K562 (cell line): ENCODE data around the gene IQUB. TPM values are rescaled to one million over a fixed set of nuclear protein-coding genes. Genes with fewer than 3 reads are reported as not detected.
A peak's percentile ranks its signal among the peaks of the same experiment; 100 is the strongest.

Experiments
- ADNP ChIP-seq: fragments of 200-800 bp; sonication (Bioruptor generic); IDR thresholded peaks from 2 replicates; pipeline ENCODE4 v1.6.1; 2016; ENCODE audit warnings: missing genetic modification characterization, missing compliant biosample characterization
- GABPA ChIP-seq: fragments of 200-800 bp; sonication (Bioruptor generic); conservative IDR thresholded peaks from 2 replicates; pipeline ENCODE4 v1.6.1; 2016; ENCODE audit warnings: low read depth, missing genetic modification characterization, missing compliant biosample characterization
- NBN ChIP-seq: fragments of 450-650 bp; IDR thresholded peaks from 2 replicates; pipeline ENCODE4 v1.6.1; 2016; ENCODE audit warnings: low read depth, mild to moderate bottlenecking
- NR1H2 ChIP-seq: sonication (generic); formaldehyde crosslinking; IDR thresholded peaks from 2 replicates; pipeline ENCODE4 v1.4.0; 2020; ENCODE audit warnings: mild to moderate bottlenecking, missing genetic modification reagents
- RBBP5 ChIP-seq: fragments of 200-600 bp; sonication (generic); IDR thresholded peaks from 2 replicates; pipeline ENCODE4 v1.6.1; 2012; ENCODE audit warnings: borderline replicate concordance, mild to moderate bottlenecking, low read length, control low read depth, inconsistent platforms; ENCODE audit not compliant: insufficient read depth, poor library complexity, severe bottlenecking
- SLC30A9 ChIP-seq: fragments of 250-450 bp; sonication (Bioruptor Pico); IDR thresholded peaks from 2 replicates; pipeline ENCODE4 v1.8.0; 2022; ENCODE audit warnings: mild to moderate bottlenecking, moderate library complexity
- TCF7 ChIP-seq: sonication (generic); IDR thresholded peaks from 2 replicates; pipeline ENCODE4 v1.6.1; 2016; ENCODE audit warnings: antibody characterized with exemption, borderline replicate concordance
- TEAD4 ChIP-seq, 2 experiments: sonication (generic) in 1 of 2; formaldehyde crosslinking in 1 of 2; IDR thresholded peaks; 2 replicates each; pipeline versions ENCODE4 v1.6.1 to v1.8.0; 2012 to 2022; ENCODE audit warnings: borderline replicate concordance in 1 of 2, inconsistent platforms in 1 of 2, low read length in 1 of 2, mild to moderate bottlenecking in 1 of 2, missing genetic modification reagents in 1 of 2
- TFAM ChIP-seq: fragments of 250-450 bp; sonication (Bioruptor Pico); conservative IDR thresholded peaks from 2 replicates; pipeline ENCODE4 v1.5.0; 2021; ENCODE audit warnings: mild to moderate bottlenecking, moderate library complexity
- ZFP36 ChIP-seq: fragments of 150-350 bp; IDR thresholded peaks from 2 replicates; pipeline ENCODE4 v1.6.1; 2018; ENCODE audit warnings: low read length, low read depth; ENCODE audit not compliant: partially characterized antibody
- ZNF212 ChIP-seq: fragments of 450-650 bp; formaldehyde crosslinking; IDR thresholded peaks from 2 replicates; pipeline ENCODE4 v1.4.0; 2020; ENCODE audit warnings: mild to moderate bottlenecking
- ZNF282 ChIP-seq: sonication (generic); formaldehyde crosslinking; IDR thresholded peaks from 2 replicates; pipeline ENCODE4 v1.8.1; 2023; ENCODE audit warnings: missing genetic modification reagents
- ZNF311 ChIP-seq: fragments of 250-450 bp; sonication (Bioruptor Pico); IDR thresholded peaks from 2 replicates; pipeline ENCODE4 v1.4.0; 2020; ENCODE audit warnings: mild to moderate bottlenecking, moderate library complexity
- polyA plus RNA-seq, 8 experiments: library from polyadenylated mRNA; depleted of rRNA in 4 of 8; stranded (reverse) in 5 of 8; unstranded in 3 of 8; fragments of >200 nt; fragmentation: Nextera tagmentation in 2 of 8; fragmentation: Illumina TruSeq in 1 of 8; extraction: Ambion mirVana in 2 of 8; extraction: Trizol in 1 of 8; gene quantifications; 2 replicates each; pipeline versions ENCODE4 v1.2.1 to v1.2.3, GENCODE V29; 2011 to 2014; ENCODE audit warnings: inconsistent platforms in 1 of 8, missing spikeins in 1 of 8
- total RNA-seq, 7 experiments: library from RNA; depleted of rRNA in 6 of 7; stranded (reverse); fragments of >200 nt in 6 of 7; fragmentation: Illumina TruSeq in 2 of 7; extraction: Trizol in 2 of 7; gene quantifications; 2 replicates each; pipeline versions ENCODE4 v1.2.1 to v1.2.3, GENCODE V29; 2011 to 2021; ENCODE audit warnings: low replicate concordance in 1 of 7
- TF ChIP-seq, protein P1 (sequence below): fragments of 200-800 bp; sonication (Bioruptor generic); IDR thresholded peaks from 2 replicates; pipeline ENCODE4 v1.6.1; 2017; ENCODE audit warnings: missing genetic modification characterization, missing compliant biosample characterization
- TF ChIP-seq, protein P2 (sequence below): sonication (generic); formaldehyde crosslinking; IDR thresholded peaks from 2 replicates; pipeline ENCODE4 v1.8.0; 2022; ENCODE audit warnings: missing genetic modification reagents, mild to moderate bottlenecking, borderline replicate concordance
- TF ChIP-seq, protein P3 (sequence below): sonication (generic); formaldehyde crosslinking; IDR thresholded peaks from 2 replicates; pipeline ENCODE4 v1.8.0; 2022; ENCODE audit warnings: mild to moderate bottlenecking, missing genetic modification reagents
- TF ChIP-seq, protein P4 (sequence below): sonication (generic); formaldehyde crosslinking; IDR thresholded peaks from 2 replicates; pipeline ENCODE4 v1.8.0; 2022; ENCODE audit warnings: mild to moderate bottlenecking, missing genetic modification reagents
- TF ChIP-seq, protein P5 (sequence below): sonication (generic); formaldehyde crosslinking; IDR thresholded peaks from 2 replicates; pipeline ENCODE4 v1.8.0; 2022; ENCODE audit warnings: mild to moderate bottlenecking, low read depth, missing genetic modification reagents

The IQUB gene
- total and polyA plus RNA-seq, 9 of the 15 experiments (the other 6 are each of a cell fraction or from before 2014, with no cell fraction given) = 0.62 to 2.6 (median 1.4) TPM

DNA sequence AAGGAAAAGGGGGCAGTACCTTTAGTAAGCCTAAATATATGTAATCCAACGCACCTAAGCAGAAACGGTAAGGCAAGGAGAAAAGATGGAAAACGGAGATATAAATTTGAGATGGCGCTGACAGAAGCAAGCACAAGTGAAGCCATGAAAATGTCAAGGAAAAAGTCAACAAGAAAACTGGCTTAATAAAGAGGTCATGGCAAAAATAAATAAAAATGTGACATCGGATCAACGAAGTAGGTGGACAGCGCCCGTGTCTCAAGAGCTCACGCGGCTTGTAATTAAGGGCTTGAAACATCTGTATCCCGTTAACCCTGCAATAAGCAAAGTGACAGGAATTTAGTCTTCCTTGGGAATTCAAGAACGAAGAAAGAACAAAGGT, 22.6 kb upstream of the IQUB start (continued):
- no peak for TF ChIP-seq GABPA (tag)
- TF ChIP-seq, protein P1, sequence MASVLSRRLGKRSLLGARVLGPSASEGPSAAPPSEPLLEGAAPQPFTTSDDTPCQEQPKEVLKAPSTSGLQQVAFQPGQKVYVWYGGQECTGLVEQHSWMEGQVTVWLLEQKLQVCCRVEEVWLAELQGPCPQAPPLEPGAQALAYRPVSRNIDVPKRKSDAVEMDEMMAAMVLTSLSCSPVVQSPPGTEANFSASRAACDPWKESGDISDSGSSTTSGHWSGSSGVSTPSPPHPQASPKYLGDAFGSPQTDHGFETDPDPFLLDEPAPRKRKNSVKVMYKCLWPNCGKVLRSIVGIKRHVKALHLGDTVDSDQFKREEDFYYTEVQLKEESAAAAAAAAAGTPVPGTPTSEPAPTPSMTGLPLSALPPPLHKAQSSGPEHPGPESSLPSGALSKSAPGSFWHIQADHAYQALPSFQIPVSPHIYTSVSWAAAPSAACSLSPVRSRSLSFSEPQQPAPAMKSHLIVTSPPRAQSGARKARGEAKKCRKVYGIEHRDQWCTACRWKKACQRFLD (CRISPR knock-in tag) = 0 out of 2 replicates have a peak, but pooled peaks have one; percentile 10
- TF ChIP-seq, protein P2, sequence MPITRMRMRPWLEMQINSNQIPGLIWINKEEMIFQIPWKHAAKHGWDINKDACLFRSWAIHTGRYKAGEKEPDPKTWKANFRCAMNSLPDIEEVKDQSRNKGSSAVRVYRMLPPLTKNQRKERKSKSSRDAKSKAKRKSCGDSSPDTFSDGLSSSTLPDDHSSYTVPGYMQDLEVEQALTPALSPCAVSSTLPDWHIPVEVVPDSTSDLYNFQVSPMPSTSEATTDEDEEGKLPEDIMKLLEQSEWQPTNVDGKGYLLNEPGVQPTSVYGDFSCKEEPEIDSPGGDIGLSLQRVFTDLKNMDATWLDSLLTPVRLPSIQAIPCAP = no peak
- TF ChIP-seq, protein P3, sequence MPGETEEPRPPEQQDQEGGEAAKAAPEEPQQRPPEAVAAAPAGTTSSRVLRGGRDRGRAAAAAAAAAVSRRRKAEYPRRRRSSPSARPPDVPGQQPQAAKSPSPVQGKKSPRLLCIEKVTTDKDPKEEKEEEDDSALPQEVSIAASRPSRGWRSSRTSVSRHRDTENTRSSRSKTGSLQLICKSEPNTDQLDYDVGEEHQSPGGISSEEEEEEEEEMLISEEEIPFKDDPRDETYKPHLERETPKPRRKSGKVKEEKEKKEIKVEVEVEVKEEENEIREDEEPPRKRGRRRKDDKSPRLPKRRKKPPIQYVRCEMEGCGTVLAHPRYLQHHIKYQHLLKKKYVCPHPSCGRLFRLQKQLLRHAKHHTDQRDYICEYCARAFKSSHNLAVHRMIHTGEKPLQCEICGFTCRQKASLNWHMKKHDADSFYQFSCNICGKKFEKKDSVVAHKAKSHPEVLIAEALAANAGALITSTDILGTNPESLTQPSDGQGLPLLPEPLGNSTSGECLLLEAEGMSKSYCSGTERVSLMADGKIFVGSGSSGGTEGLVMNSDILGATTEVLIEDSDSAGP (CRISPR knock-in tag) = no peak
- no peak for TF ChIP-seq ZFP36
- no peak for TF ChIP-seq NBN
- TF ChIP-seq, protein P4, sequence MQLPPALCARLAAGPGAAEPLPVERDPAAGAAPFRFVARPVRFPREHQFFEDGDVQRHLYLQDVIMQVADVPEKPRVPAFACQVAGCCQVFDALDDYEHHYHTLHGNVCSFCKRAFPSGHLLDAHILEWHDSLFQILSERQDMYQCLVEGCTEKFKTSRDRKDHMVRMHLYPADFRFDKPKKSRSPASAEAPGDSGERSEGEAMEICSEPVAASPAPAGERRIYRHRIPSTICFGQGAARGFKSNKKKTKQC (CRISPR knock-in tag) = no peak
- TF ChIP-seq RBBP5 = no peak
- no peak for TF ChIP-seq NR1H2 (CRISPR knock-in tag)
- no peak for TF ChIP-seq ZNF282
- no peak for TF ChIP-seq ZNF212 (CRISPR knock-in tag)
- TF ChIP-seq ADNP (tag) = no peak
- TF ChIP-seq TEAD4 (IDR thresholded peaks at IDR 0.05; ENCODE audit: low read length) = no peak
- no peak for TF ChIP-seq TEAD4 (CRISPR knock-in tag; IDR thresholded peaks at IDR 0.05; ENCODE audit: borderline replicate concordance)
- TF ChIP-seq TCF7 = no peak
- TF ChIP-seq, protein P5, sequence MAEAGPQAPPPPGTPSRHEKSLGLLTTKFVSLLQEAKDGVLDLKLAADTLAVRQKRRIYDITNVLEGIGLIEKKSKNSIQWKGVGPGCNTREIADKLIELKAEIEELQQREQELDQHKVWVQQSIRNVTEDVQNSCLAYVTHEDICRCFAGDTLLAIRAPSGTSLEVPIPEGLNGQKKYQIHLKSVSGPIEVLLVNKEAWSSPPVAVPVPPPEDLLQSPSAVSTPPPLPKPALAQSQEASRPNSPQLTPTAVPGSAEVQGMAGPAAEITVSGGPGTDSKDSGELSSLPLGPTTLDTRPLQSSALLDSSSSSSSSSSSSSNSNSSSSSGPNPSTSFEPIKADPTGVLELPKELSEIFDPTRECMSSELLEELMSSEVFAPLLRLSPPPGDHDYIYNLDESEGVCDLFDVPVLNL (CRISPR knock-in tag) = no peak
- no peak for TF ChIP-seq SLC30A9 (CRISPR knock-in tag)
- no peak for TF ChIP-seq ZNF311 (CRISPR knock-in tag)
- no peak for TF ChIP-seq TFAM (CRISPR knock-in tag)
